ENCODE results near the gene CD300LB.

GRCh38 chr17:74532115-74532514 is 840 bp upstream of the CD300LB start:
- no peak for TF ChIP-seq CTCF (conservative IDR thresholded peaks at IDR 0.05; ENCODE audit: low read length)
- no peak for TF ChIP-seq EZH2phosphoT487 (IDR thresholded peaks at IDR 0.05; ENCODE audit: borderline replicate concordance)
